VCaP (cell line): Measurements from ENCODE around the gene HSPA1B.

Experiments
- H3K27ac ChIP-seq: fragments of 450-650 bp; 2 replicates; pipeline ENCODE4 v1.5.1; 2017
- CTCF ChIP-seq: fragments of 450-650 bp; conservative IDR thresholded peaks from 2 replicates; pipeline ENCODE4 v1.5.1; 2017; ENCODE audit warnings: mild to moderate bottlenecking, moderate library complexity

The HSPA1B gene

GRCh38 chr6:31827286-31828079 is at the start of gene HSPA1B:
HSPA1B (plus strand) TSS chr6:31827738; CDS start chr6:31827951, 213 bp downstream.
- peak within 1 kb of the TSS; percentile 97 for H3K27ac ChIP-seq
- no peak for TF ChIP-seq CTCF

GRCh38 chr6:31778193-31778592 is 49.3 kb upstream of the HSPA1B start:
- TF ChIP-seq CTCF, result no peak
- no peak overlapping the region for H3K27ac ChIP-seq

- TF ChIP-seq CTCF, result no peak
- H3K27ac ChIP-seq, result no peak overlapping the region
These were observed 48.3 kb upstream of the HSPA1B start for GRCh38 chr6:31778999-31779885.

- TF ChIP-seq CTCF, result no peak
- no peak overlapping the region for H3K27ac ChIP-seq
These were observed 47.6 kb upstream of the HSPA1B start for GRCh38 chr6:31779908-31780307.

GRCh38 chr6:31780507-31781243 is 46.9 kb upstream of the HSPA1B start:
- no peak overlapping the region for H3K27ac ChIP-seq
- TF ChIP-seq CTCF, result no peak

GRCh38 chr6:31781244-31782125 is 46.1 kb upstream of the HSPA1B start:
- no peak for TF ChIP-seq CTCF
- H3K27ac ChIP-seq, result no peak overlapping the region
